CD4-positive, alpha-beta T cell treated with Interleukin-17A for 1 hour (primary cell): ENCODE data around the gene GJD3.

Experiments
- DNase-seq: peaks from one replicate; pipeline ENCODE4 v3.0.0-alpha.2; 2020

The GJD3 gene

DNA sequence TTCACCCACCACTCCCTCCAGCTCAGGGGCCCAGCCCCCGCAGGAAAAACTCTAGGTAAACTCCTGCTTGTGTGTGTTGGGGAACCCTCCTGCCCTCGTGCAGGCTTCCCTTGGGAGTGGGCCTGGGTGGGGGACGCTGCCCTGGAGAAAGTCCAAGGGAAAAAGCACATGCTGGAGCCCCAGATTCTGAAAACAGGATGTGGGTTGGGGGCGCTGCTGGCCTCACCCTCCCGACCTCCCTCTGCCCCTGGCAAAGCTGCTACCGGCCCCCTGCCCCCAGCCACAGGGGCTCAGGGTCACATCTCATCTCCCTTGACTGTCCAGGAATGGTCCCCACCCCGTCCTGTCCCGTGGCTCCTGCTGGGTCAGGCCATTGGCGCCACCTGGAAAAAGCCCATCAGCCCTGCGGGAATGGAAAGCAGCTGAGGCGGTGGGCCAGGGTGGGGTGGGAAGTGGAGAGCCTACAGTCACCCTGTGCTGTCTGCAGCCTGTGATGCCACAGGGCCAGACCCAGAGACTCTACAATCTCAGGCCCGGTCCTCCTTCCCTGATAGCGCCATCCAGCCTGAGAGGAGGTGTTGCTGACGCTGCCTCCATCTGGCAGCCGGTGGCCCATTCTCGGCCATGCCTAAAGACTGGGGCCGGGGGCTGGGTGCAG lies 2.5 kb upstream of the GJD3 start:
- DNase-seq = no peak

DNA sequence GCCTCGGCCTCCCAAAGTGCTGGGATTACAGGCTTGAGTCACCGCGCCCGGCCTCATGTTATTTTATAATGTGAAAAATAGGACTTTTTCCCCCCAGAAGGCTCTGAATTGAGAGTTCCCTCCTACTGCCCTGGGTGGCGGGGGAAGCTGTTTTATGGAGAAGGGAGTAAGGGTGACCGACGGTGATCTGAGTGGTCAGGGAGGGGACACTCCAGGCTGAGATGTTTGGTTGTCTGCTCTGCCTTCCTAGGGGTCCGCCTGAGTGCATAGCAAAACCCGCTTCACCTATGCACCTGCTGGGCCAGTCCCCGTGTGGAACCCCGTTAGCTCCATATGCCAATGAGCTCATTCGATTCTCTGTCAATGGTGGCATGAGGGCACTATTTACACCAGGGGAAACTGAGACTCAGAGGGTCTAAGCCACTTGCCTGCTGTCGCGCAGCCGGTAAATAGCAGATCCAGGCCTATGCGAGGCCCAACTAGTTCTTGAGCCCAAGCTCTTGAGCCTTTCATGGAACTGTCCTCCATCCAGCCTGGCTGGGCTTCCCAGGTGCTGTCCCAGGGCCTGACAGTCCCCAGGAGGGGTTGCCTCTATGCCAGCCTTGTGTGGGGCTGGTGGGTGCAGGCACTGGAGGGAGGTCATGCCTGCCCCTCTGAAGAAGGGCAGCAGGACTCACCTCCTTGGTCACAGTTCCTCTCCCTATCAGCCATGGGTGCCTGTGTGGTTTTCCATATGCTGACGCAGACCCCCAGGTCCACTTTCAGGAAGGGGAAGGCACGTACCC lies 1.7 kb upstream of the GJD3 start:
- DNase-seq = no peak

DNA sequence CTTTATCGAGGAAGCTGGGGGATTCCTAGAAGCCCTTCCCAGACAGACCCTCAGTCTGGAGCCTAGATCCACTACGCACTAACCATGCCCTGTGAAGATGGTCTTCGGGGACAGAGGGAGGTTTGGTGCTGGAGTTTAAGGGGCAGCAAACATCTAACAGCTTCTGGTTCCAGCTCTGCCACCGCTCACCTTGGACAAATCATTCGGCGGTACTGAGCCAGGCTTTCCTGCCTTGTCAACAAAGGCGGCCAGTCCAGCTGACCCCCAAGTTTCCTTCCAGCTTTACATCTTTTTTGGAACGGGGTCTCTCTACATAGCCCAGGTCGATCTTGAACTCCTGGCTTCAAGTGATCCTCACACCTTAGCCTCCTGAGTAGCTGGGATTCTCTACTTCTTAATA lies 369 bp upstream of the GJD3 start:
- DNase-seq = no peak

DNA sequence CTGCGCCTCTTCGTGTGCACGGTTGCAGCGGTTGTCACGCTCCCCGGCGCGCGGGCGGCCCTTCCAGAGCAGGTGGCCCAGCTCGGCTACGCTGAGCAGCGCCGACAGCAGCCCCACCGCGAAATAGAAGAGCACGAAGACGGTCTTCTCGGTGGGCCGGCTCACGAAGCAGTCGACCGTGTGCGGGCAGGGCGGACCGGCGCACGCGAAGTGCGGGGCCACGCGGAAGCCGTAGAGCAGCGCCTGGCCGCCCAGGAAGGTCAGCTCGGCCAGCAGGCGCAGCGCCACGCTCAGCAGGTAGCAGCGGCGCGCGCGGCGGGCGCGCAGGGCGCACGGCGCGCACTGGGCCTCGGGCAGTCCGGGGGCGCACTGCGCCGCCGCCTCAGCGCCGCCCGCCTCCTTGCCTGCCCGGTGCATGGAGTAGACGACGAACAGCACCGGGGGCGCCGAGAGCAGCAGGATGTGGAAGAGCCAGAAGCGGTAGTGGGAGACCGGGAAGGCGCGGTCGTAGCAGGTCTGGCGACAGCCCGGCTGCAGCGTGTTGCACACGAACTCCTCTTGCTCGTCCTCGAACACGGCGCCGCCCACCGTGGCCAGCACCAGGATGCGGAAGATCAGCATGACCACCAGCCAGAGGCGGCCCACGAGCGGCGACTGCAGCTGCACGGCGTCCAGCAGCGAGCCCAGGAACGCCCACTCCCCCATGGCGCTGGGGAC lies 1.3 kb downstream of the GJD3 start:
- DNase-seq = peak; percentile 14

DNA sequence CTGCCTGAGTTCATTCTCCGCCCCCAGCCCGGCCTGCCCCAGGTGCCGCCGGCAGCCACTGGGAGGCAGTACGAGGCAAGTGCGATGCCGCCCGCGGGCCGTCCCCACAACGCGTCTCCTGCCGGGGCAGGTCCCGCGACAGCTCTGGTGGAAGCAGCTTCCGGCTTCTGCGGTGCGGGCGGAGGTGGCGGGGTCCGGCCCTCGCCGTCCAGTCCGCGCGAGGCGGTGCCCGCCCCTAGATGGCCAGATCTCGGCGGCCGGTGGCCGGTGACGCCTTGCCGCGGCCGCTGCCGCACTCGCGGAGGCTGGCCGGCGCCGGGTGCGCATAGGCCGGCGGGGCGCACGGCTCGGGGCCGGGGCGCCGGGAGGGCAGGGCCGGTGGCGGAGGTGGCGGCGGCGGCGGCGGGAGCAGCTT lies 1.8 kb downstream of the GJD3 start:
- peak; percentile 76 for DNase-seq

DNA sequence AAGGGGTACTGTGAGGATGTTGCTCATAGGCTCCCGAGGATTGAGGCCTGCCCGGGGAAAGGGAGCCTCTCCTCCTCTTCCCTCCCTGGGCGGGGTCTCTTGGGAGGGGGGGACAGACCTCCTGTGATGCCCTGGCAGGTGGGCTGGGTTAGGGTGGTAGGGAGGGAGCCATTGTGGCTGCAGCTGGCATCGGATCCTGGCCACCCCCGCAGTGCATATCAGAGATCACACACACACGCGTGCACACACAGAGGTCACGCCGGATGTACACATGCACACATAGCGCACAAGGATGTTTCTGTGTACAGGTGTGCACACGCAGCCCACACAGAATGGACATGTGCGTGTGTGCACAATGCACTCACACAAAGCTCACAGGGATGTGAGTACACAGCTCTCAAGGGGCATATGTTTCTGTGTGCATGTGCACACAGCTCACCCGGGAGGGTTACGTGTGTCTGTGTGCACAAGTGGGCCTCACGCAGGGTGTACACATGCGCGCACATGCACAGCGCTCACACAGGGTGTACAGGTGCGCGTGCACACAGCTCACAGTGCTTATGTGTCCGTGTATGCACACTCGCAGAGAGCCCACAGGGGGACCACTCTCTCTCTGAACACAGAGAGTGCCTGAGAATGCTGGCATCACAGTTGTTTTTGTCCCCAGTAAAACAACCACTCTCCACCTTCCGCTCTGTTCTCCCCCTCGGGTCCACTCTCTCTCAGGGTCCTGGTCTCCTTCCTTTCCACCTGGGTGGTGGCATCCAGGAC lies 2.4 kb downstream of the GJD3 start:
- DNase-seq = no peak

DNA sequence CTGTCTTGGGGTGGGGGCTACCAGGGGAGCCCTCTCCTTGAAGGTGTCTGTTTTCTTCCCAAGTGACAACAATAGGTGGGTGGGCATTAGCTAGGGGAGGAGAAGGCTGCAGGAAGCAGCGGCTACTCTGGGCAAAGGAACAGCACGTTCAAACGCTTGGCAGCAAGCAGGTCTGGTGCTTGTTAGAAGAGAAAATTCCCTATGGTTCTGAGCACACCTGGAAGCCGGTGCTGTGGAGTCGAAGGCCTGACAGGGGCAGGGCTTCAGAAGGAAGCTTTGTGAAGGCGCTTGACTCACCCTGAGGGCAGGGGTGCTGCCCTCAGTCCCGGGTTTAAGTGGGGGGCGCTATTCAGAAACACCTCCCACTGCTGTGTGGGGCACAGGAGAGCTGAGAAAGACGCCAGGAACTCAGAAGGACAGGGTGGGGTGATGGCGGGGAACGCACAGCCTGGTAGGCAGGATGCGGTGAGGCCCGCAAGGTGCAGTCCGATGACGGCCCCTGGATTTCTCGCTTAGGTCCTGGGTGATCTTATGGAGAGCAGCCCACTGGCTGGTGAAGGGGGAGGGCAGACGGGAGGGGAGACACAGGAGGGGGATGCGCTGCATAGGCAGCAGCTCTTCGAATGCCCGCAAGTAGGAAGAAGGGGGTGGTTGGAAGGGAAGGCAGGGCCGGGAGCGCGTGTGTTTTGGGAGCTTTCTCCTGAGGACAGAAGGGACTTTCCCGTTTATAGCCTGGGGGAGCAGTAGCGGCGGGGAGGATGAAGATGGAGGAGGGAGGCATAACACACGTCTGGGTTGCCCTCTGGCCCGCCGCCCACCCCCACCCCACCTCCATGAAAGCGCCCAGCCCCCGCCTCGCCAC lies 3.2 kb downstream of the GJD3 start:
- DNase-seq = no peak

DNA sequence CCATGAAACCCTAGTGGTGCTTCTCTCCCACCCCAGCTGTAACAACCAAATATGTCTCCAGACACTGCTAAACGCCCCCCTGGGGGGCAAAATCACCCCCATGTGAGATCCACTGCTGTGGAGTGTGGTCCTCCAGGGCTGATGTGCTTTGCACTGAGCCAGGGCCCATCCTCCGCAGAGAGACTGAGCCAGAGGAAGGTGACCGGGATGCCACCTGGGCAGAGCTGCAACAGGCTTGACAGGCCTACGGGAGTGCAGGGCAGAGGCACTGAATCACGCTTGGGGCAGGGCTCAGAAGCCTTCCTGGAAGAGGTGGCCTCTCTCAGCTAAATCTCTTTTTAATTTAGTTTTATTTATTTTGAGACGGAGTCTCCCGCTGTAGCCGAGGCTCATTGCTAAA lies 4.4 kb downstream of the GJD3 start:
- no peak for DNase-seq

DNA sequence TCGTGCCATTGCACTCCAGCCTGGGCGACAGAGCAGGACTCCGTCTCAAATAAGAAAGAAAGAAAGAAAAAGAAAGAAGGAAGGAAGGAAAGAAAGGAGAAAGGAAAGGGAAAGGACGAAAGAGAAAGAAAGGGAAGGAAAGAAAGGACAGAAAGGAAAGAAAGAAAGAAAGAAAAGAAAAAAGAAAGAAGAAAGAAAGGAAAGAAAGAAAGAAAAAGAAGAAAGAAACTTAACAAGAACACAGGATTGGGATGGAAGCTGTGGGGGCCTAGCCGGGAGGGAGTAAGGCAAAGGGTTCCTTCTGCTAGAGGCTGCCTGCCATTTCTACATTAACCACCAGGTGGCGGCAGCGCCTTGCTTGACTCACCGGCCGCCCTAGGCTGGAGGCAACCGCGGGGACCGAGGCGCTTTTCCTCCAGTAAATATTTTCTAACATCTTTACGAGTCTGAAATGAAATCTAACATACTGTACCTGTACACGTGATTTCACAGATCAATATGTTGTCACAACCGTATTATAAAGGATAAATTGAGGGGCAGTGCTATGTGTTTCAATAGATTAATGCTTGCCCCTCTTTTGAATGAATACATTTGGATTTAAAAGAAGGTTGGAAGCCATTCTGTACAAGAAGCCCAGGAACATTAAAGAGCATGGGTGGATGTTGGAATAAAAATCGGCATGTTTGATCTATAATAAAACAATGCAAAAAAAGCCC lies 6.1 kb downstream of the GJD3 start:
- peak; percentile 89 for DNase-seq

DNA sequence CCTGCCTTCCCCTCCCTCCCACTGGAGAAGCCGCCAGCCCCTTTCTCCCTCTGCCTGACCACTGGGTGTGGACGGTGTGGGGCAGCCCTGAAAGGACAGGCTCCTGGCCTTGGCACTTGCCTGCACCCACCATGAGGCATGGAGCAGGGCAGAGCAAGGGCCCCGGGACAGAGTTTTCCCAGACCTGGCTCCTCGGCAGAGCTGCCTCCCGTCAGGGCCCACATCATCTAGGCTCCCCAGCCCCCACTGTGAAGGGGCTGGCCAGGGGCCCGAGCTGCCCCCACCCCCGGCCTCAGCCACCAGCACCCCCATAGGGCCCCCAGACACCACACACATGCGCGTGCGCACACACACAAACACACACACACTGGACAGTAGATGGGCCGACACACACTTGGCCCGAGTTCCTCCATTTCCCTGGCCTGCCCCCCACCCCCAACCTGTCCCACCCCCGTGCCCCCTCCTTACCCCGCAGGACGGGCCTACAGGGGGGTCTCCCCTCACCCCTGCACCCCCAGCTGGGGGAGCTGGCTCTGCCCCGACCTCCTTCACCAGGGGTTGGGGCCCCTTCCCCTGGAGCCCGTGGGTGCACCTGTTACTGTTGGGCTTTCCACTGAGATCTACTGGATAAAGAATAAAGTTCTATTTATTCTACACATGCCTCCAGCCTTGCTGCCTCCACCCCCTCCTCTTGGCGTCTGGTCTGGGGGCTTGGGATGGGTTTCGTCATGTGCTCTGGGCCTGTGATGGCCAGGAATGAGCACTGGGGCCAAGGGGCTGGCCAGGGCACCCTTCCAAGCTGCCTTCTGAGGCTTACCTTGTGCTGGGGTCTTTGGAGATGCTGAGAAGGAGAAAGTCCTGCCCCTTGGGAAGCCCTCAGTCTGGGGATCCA lies 7.3 kb downstream of the GJD3 start:
- DNase-seq = no peak

DNA sequence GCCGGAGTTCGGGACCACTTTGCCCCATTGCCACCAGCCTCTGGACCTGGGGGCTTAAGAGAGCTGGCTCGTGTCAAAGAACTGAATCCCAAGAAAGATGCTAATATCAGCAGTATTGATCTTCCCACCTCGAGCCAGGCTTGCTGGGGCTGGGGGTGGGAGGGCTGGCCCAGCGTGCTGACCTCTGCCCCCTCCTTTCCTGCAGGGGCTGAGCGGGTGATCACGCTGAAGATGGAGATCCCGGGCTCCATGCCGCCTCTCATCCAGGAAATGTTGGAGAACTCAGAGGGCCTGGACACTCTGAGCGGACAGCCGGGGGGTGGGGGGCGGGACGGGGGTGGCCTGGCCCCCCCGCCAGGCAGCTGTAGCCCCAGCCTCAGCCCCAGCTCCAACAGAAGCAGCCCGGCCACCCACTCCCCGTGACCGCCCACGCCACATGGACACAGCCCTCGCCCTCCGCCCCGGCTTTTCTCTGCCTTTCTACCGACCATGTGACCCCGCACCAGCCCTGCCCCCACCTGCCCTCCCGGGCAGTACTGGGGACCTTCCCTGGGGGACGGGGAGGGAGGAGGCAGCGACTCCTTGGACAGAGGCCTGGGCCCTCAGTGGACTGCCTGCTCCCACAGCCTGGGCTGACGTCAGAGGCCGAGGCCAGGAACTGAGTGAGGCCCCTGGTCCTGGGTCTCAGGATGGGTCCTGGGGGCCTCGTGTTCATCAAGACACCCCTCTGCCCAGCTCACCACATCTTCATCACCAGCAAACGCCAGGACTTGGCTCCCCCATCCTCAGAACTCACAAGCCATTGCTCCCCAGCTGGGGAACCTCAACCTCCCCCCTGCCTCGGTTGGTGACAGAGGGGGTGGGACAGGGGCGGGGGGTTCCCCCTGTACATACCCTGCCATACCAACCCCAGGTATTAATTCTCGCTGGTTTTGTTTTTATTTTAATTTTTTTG lies 8.5 kb downstream of the GJD3 start:
- DNase-seq = no peak

DNA sequence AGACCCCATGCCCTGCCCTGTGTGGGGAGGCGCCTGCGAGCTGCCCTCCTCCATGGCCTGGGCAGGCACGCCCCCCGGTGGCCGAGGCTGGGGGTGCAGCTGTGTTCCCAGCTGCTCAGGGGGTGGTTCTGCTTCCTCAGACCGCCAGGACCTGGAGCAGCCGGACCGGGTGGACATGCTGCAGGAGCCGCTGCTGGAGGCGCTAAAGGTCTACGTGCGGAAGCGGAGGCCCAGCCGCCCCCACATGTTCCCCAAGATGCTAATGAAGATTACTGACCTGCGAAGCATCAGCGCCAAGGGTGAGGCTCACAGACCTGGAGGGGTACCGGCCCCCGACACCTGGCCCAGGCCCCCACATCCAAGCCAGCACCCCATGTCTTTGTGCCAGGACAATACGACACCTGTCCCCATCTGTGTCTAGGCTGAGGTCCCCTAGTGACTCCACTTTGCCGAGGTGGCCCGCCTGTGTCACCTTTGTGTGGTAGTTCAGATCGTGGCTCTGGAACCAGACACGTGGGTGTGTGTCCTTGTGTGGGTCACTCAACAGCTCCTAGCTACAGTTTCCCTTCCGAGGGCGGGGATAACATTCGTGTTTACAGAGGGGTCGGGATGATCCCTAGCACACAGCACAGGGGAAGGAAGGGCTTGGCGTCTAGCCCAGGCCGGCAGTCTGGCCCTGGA lies 9.3 kb downstream of the GJD3 start:
- peak; percentile 79 for DNase-seq

DNA sequence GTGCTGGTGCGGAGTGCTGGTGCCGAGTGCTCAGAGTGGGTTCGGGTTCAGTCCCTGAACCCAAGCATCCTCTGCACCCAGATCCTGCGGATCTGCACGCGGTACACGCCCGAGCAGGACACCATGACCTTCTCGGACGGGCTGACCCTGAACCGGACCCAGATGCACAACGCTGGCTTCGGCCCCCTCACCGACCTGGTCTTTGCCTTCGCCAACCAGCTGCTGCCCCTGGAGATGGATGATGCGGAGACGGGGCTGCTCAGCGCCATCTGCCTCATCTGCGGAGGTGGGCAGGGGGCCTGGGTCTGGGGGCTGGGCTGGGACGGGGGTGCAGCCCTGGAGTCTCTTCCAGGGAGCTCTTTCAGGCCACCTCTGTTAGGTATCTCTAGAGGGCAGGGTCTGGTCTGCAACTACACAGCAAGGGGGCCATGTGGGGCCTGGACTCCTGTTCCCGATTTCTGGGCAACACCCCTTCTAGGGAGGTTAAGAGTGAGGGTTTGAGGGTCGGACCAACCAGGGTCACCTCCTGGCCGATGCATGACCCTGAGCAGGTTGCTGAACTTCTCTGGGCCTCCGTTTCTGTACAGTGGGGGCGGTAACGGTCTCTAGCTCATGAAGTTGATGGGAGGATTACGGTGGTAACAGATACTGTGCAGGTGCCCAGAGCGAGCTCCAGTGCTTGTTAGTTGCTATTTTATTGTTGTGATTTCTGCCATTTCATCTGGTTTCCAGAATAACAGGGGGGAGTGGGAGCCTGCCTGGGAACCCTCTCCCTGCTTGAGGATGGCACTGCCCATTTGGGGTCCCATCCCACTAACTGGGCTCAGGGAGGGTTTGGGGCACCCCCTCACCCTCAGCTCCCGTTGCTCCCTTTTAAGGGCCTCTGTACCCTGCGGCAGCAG lies 10.1 kb downstream of the GJD3 start:
- no peak for DNase-seq

DNA sequence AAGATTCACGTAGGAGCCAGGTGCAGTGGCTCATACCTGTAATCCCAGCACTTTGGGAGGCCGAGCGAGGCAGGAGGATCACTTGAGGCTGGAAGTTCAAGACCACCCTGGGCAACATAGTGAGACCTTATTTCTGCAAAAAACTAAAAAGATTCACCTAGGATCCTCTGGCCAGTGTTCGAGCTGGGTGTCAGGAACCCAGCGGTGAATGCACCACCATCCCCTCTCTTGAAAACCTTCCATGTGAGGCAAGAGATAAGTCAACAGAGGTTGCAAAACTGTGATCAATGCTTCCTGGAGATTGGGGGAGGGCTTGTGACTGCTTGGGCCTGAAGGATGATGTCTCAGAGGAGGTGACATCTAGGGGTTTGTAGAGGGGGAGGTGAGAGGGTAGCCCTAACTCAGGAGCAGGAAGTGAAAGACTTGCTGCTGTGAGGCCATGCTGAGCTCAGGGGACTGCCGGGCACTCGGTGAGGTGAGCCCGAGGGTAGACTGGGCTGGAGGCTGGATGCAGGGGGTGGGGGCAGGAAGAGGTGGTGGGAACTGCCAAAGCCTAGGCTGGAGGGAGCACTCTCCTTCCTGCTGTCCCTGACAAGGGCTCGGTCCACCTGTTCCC lies 11.7 kb downstream of the GJD3 start:
- no peak for DNase-seq

DNA sequence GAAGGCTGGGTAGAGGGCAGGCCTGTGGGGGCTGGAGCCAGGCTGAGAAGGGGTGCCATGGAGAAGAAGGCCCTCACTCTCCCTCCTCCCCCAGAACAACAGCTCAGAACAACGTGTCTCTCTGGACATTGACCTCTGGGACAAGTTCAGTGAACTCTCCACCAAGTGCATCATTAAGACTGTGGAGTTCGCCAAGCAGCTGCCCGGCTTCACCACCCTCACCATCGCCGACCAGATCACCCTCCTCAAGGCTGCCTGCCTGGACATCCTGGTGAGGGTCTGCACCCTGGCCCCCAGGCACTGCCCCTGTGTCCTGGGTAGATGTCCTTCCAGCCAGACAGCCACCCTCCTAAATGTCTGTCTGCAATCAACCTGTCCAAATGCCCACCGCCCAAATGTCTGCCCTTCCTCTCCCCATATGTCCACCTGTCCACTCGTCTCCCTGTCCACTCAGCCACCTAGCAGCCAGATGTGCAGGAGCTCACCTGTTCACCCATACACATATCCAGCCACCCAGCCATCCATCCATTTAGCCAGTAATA lies 12.2 kb downstream of the GJD3 start:
- DNase-seq = no peak

DNA sequence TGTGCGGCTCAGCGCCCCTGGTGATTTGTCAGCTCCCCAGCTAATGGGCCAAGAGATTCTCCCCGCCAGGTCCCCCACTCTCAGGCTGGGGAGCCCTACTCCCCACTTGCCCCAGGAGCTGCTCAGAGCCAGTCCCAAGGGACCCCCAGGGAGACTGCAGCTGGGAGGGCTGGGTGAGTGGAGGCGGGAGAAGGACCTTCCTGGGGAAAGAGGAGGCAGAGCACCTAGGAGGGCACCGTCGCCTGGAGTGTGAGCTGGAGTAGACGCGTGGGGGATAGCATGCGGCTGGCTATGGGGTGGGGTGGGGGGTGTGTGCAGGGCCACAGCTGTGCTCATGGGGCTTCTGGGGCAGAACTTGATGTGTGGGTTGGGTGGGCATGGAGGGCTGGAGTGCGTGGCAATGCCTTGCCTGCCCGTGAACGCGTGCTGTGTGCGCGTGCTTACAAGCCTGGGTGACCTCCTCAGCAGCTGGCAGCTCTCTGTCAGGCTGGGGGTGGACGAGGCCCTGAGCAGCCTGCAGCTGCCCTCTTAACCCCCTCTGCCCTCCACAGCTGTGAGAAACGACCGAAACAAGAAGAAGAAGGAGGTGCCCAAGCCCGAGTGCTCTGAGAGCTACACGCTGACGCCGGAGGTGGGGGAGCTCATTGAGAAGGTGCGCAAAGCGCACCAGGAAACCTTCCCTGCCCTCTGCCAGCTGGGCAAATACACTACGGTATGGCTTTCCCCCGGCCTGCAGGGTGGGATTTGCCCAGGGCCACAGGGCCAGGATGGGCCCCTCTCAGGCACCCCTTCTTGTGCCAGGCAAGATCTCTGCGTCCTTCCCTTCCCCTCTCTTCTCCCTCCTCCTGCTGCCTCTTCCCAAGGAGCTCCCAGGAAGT lies 12.9 kb downstream of the GJD3 start:
- DNase-seq = no peak
